Osteoblast (primary cell): ENCODE measurements around the gene TRANK1. TPM values are rescaled to one million over a fixed set of nuclear protein-coding genes. Genes with fewer than 3 reads are reported as not detected.
"Not testable (repeated sequence)": the region's sequence is repeated elsewhere in the genome, so short reads cannot be mapped to it uniquely, and the experiment has no call there.

ENCODE experiments used
- DNase-seq: peaks from one replicate; pipeline ENCODE4 v3.0.0; 2011; ENCODE audit warnings: low spot score, mixed read lengths; ENCODE audit not compliant: insufficient read length; ENCODE audit errors: missing footprints
- H2AFZ ChIP-seq: 2 replicates; pipeline ENCODE4 v1.6.0; 2011; ENCODE audit warnings: mild to moderate bottlenecking, low read length
- H3K27ac ChIP-seq: 2 replicates; pipeline ENCODE4 v1.5.1; 2011; ENCODE audit warnings: mild to moderate bottlenecking, low read depth, low read length, moderate library complexity
- H3K27me3 ChIP-seq: 2 replicates; pipeline ENCODE4 v1.6.0; 2012; ENCODE audit warnings: mild to moderate bottlenecking, control low read depth, inconsistent platforms, low read length, moderate library complexity; ENCODE audit not compliant: insufficient read depth
- H3K36me3 ChIP-seq: 2 replicates; pipeline ENCODE4 v1.5.1; 2011; ENCODE audit warnings: mild to moderate bottlenecking, low read length, control low read depth, moderate library complexity; ENCODE audit not compliant: insufficient read depth
- H3K4me1 ChIP-seq: 2 replicates; pipeline ENCODE4 v1.5.1; 2011; ENCODE audit warnings: mild to moderate bottlenecking, low read length, control low read depth, moderate library complexity; ENCODE audit not compliant: insufficient read depth
- H3K4me2 ChIP-seq: 2 replicates; pipeline ENCODE4 v1.6.0; 2011; ENCODE audit warnings: mild to moderate bottlenecking, low read length; ENCODE audit not compliant: insufficient read depth
- H3K4me3 ChIP-seq: fragments of 200-600 bp; sonication (generic); 3 replicates; pipeline ENCODE4 v1.5.1; 2012; ENCODE audit warnings: mild to moderate bottlenecking, low read length, inconsistent platforms; ENCODE audit not compliant: insufficient read depth
- H3K79me2 ChIP-seq: 2 replicates; pipeline ENCODE4 v1.6.0; 2012; ENCODE audit warnings: mild to moderate bottlenecking, low read length, control low read depth, inconsistent platforms; ENCODE audit not compliant: insufficient read depth
- H3K9me3 ChIP-seq: 2 replicates; pipeline ENCODE4 v1.5.1; 2011; ENCODE audit warnings: low read depth, low read length, control low read depth
- H4K20me1 ChIP-seq: 2 replicates; pipeline ENCODE4 v1.6.0; 2012; ENCODE audit warnings: mild to moderate bottlenecking, low read length, control low read depth; ENCODE audit not compliant: insufficient read depth
- CTCF ChIP-seq: IDR thresholded peaks from 2 replicates; pipeline ENCODE4 v1.5.1; 2011; ENCODE audit warnings: mild to moderate bottlenecking, low read depth, low read length, moderate library complexity; ENCODE audit errors: extremely low read depth
- total RNA-seq: library from RNA; depleted of rRNA; stranded (reverse); fragments of >200 nt; gene quantifications from 2 replicates; pipeline ENCODE4 v1.2.3, GENCODE V29; 2012

TRANK1 gene
- total RNA-seq, 1 donor = 30.8 TPM

- H3K27ac ChIP-seq = no peak overlapping the region
- H3K36me3 ChIP-seq = peaks cover 9% of the 10 kb centered on the region
- no peaks in the 10 kb centered on the region for H3K79me2 ChIP-seq
- H3K4me3 ChIP-seq = no peak overlapping the region
- H3K4me1 ChIP-seq = no peaks in the 10 kb centered on the region
- no peak overlapping the region for H2AFZ ChIP-seq
- DNase-seq = no peak
- H4K20me1 ChIP-seq = no peaks in the 10 kb centered on the region
- no peak overlapping the region for H3K4me2 ChIP-seq
- H3K27me3 ChIP-seq = no peaks in the 10 kb centered on the region
- TF ChIP-seq CTCF = no peak
- no peaks in the 10 kb centered on the region for H3K9me3 ChIP-seq
These were observed 51.0 kb downstream of the TRANK1 start for GRCh38 chr3:36893826-36894225.

- Histone ChIP-seq H3K4me3 (no peak overlapping the region), H3K4me2 (no peak overlapping the region), H4K20me1 (no peaks in the 10 kb centered on the region), H2AFZ (no peak overlapping the region), H3K27me3 (no peaks in the 10 kb centered on the region), H3K27ac (no peak overlapping the region), H3K4me1 (no peaks in the 10 kb centered on the region), H3K79me2 (no peaks in the 10 kb centered on the region), H3K36me3 (peaks cover 9% of the 10 kb centered on the region), H3K9me3 (no peaks in the 10 kb centered on the region)
- no peak for TF ChIP-seq CTCF
- DNase-seq = peak; percentile 75
These were observed 51.7 kb downstream of the TRANK1 start for GRCh38 chr3:36893137-36893557.

- Histone ChIP-seq H3K4me3 (no peak overlapping the region), H3K9me3 (no peaks in the 10 kb centered on the region), H3K4me2 (no peak overlapping the region), H3K4me1 (no peaks in the 10 kb centered on the region), H3K27me3 (no peaks in the 10 kb centered on the region), H2AFZ (no peak overlapping the region), H3K27ac (no peak overlapping the region), H4K20me1 (no peaks in the 10 kb centered on the region), H3K36me3 (peaks cover 9% of the 10 kb centered on the region), H3K79me2 (no peaks in the 10 kb centered on the region)
- no peak for TF ChIP-seq CTCF
- DNase-seq = no peak
These were observed 52.3 kb downstream of the TRANK1 start for GRCh38 chr3:36892457-36893136.

- Histone ChIP-seq H3K27ac (no peak overlapping the region), H2AFZ (no peak overlapping the region), H3K4me2 (no peak overlapping the region), H3K9me3 (no peaks in the 10 kb centered on the region), H3K27me3 (no peaks in the 10 kb centered on the region), H3K36me3 (peaks cover 14% of the 10 kb centered on the region), H4K20me1 (no peaks in the 10 kb centered on the region), H3K79me2 (no peaks in the 10 kb centered on the region), H3K4me1 (no peaks in the 10 kb centered on the region), H3K4me3 (no peak overlapping the region)
- DNase-seq = no peak
- TF ChIP-seq CTCF = no peak
These were observed 53.1 kb downstream of the TRANK1 start for GRCh38 chr3:36891701-36892160.

- not testable (repeated sequence) for H3K27me3 ChIP-seq, H2AFZ ChIP-seq, H3K79me2 ChIP-seq, H3K4me3 ChIP-seq, H3K4me1 ChIP-seq, H3K27ac ChIP-seq, H4K20me1 ChIP-seq, H3K9me3 ChIP-seq, DNase-seq, H3K4me2 ChIP-seq
- H3K36me3 ChIP-seq = peaks cover 14% of the 10 kb centered on the region
These were observed 53.8 kb downstream of the TRANK1 start for GRCh38 chr3:36891097-36891496.
